Endothelial cell of umbilical vein (primary cell): Measurements from ENCODE around the gene RPH3AL. TPM values are rescaled to one million over a fixed set of nuclear protein-coding genes. Genes with fewer than 3 reads are reported as not detected.

Source experiments
- BruUV-seq: library from RNA; stranded (reverse); fragments of 400-500 nt; replicated peaks from 2 replicates; lab custom pipeline; 2021; lab: Mats Ljungman, UMichigan
- CTCF ChIA-PET: fragments of 300-600, 350-600 bp; sonication (Branson Sonifier 250); formaldehyde crosslinking; loops from one replicate; lab custom pipeline; 2021; ENCODE audit warnings: antibody characterized with exemption, inconsistent platforms; lab: Charles Lee
- POLR2A ChIA-PET: fragments of 300-600, 350-600 bp; sonication (Branson Sonifier 250); formaldehyde crosslinking; loops from one replicate; lab custom pipeline; 2021; ENCODE audit warnings: antibody characterized with exemption, inconsistent platforms; lab: Charles Lee
- DNase-seq: peaks from one replicate; pipeline ENCODE4 v3.0.0-alpha.2; 2011; ENCODE audit warnings: low read depth, low spot score
- FAIRE-seq: peaks from 2 replicates; lab custom pipeline; 2011; peaks lifted over from hg19 to GRCh38; lab: Jason Lieb, UNC
- H2AFZ ChIP-seq: 2 replicates; pipeline ENCODE4 v1.6.0; 2012; ENCODE audit warnings: low read depth, low read length, control low read depth, inconsistent platforms
- H3K27ac ChIP-seq: 2 replicates; pipeline ENCODE4 v1.5.1; 2011; ENCODE audit warnings: low read depth, mild to moderate bottlenecking, control low read depth, low read length, moderate library complexity; ENCODE audit not compliant: insufficient read depth
- H3K27me3 ChIP-seq, 2 experiments: 2 replicates each; pipeline versions ENCODE4 v1.6.0 to v1.6.1; 2011; ENCODE audit warnings: low read length in 2 of 2, mixed read lengths in 1 of 2; ENCODE audit not compliant: control insufficient read depth in 2 of 2, insufficient read depth in 2 of 2
- H3K36me3 ChIP-seq, 2 experiments: 2 replicates in 1 of 2; 3 replicates in 1 of 2; pipeline ENCODE4 v1.5.1; 2011; ENCODE audit warnings: low read length in 2 of 2, mild to moderate bottlenecking in 1 of 2, moderate library complexity in 1 of 2; ENCODE audit not compliant: control insufficient read depth in 2 of 2, insufficient read depth in 2 of 2; ENCODE audit errors: extremely low read depth in 1 of 2
- H3K4me1 ChIP-seq: 3 replicates; pipeline ENCODE4 v1.5.1; 2011; ENCODE audit warnings: mild to moderate bottlenecking, low read length; ENCODE audit not compliant: control insufficient read depth, insufficient read depth; ENCODE audit errors: extremely low read depth
- H3K4me2 ChIP-seq: 2 replicates; pipeline ENCODE4 v1.6.1; 2011; ENCODE audit warnings: low read length, control low read depth, mixed read lengths; ENCODE audit not compliant: insufficient read depth
- H3K4me3 ChIP-seq, 3 experiments: fragments of 200-600 bp in 1 of 3; sonication (generic), shearing (Covaris generic) in 1 of 3; replicated peaks in 1 of 3; 2 replicates each; pipeline ENCODE4 v1.5.1; 2011 to 2016; ENCODE audit warnings: control low read depth in 3 of 3, low read length in 3 of 3, mild to moderate bottlenecking in 2 of 3, inconsistent platforms in 1 of 3, low read depth in 1 of 3, moderate library complexity in 1 of 3; ENCODE audit not compliant: insufficient read depth in 1 of 3
- H3K79me2 ChIP-seq: 2 replicates; pipeline ENCODE4 v1.6.0; 2012; ENCODE audit warnings: low read length, inconsistent platforms; ENCODE audit not compliant: control insufficient read depth, insufficient read depth
- H3K9ac ChIP-seq: replicated peaks from 2 replicates; pipeline ENCODE3; 2011; ENCODE audit warnings: low read length, control low read depth; ENCODE audit not compliant: insufficient read depth; ENCODE audit errors: extremely low read depth
- H3K9me1 ChIP-seq: replicated peaks from 3 replicates; pipeline ENCODE4 v1.6.0; 2011; ENCODE audit warnings: mild to moderate bottlenecking, low read length; ENCODE audit not compliant: control insufficient read depth, insufficient read depth; ENCODE audit errors: extremely low read depth
- H3K9me3 ChIP-seq: replicated peaks from 2 replicates; pipeline ENCODE4 v1.5.1; 2012; ENCODE audit warnings: low read length, inconsistent platforms; ENCODE audit not compliant: control insufficient read depth, insufficient read depth
- H4K20me1 ChIP-seq: replicated peaks from 2 replicates; pipeline ENCODE3; 2011; ENCODE audit warnings: mild to moderate bottlenecking, low read length; ENCODE audit not compliant: control insufficient read depth, insufficient read depth; ENCODE audit errors: extremely low read depth
- CTCF ChIP-seq, 2 donors: IDR thresholded peaks; 1 replicate in 1 of 2; 2 replicates in 1 of 2; pipeline ENCODE4 v1.5.1; 2011; ENCODE audit warnings: low read length in 2 of 2, mild to moderate bottlenecking in 2 of 2, moderate library complexity in 2 of 2, control low read depth in 1 of 2, inconsistent platforms in 1 of 2, low read depth in 1 of 2; ENCODE audit not compliant: insufficient read depth in 1 of 2; ENCODE audit errors: extremely low read depth in 1 of 2
- EZH2 ChIP-seq: IDR thresholded peaks from 2 replicates; pipeline ENCODE4 v1.6.1; 2012; ENCODE audit warnings: borderline replicate concordance, low read depth, mild to moderate bottlenecking, moderate library complexity, low read length, inconsistent platforms; ENCODE audit not compliant: severe bottlenecking
- FOS ChIP-seq: IDR thresholded peaks from 2 replicates; pipeline ENCODE4 v1.6.1; 2011; ENCODE audit warnings: mild to moderate bottlenecking, low read length, moderate library complexity, borderline replicate concordance; ENCODE audit not compliant: insufficient read depth
- GATA2 ChIP-seq: IDR thresholded peaks from 2 replicates; pipeline ENCODE4 v1.7.0; 2011; ENCODE audit warnings: low read depth, mild to moderate bottlenecking, moderate library complexity, mixed read lengths, low read length; ENCODE audit not compliant: insufficient read length, insufficient read depth
- JUN ChIP-seq: IDR thresholded peaks from 2 replicates; pipeline ENCODE4 v1.6.1; 2011; ENCODE audit warnings: borderline replicate concordance, low read depth; ENCODE audit not compliant: insufficient read length, insufficient read depth
- MAX ChIP-seq: IDR thresholded peaks from 2 replicates; pipeline ENCODE4 v1.6.1; 2011; ENCODE audit not compliant: insufficient read depth, insufficient read length
- MYC ChIP-seq: IDR thresholded peaks from one replicate; pipeline ENCODE4 v1.6.1; 2011; ENCODE audit warnings: mild to moderate bottlenecking, low read depth, low read length
- POLR2A ChIP-seq: IDR thresholded peaks from 2 replicates; pipeline ENCODE4 v1.6.1; 2012; ENCODE audit warnings: low read depth, mild to moderate bottlenecking, control low read depth, low read length
- POLR2AphosphoS5 ChIP-seq: IDR thresholded peaks from 2 replicates; pipeline ENCODE4 v1.6.1; 2012; ENCODE audit warnings: low read depth, mild to moderate bottlenecking, control low read depth, low read length, moderate library complexity; ENCODE audit not compliant: insufficient read depth
- dilution Hi-C: fragments of 300-500 bp; cut with MboI; formaldehyde crosslinking; loops from one replicate; pipeline ENCODE4 v1.15.0; 2019; ENCODE audit warnings: low sequenced_read_pairs; ENCODE audit not compliant: extremely low pct_ligation_motif_present
- intact Hi-C: fragments of 100-400 bp; cut with micrococcal nuclease; formaldehyde crosslinking; loops from one replicate; pipeline ENCODE4 v1.10.0; 2022
- polyA plus RNA-seq, 4 experiments: library from polyadenylated mRNA; depleted of rRNA in 3 of 4; stranded (reverse) in 3 of 4; unstranded in 1 of 4; fragments of >200 nt; gene quantifications; 2 replicates each; pipeline versions ENCODE4 v1.2.1 to v1.2.3, GENCODE V29; 2011 to 2012; ENCODE audit warnings: missing spikeins in 1 of 4
- total RNA-seq: library from RNA; stranded (reverse); gene quantifications from 2 replicates; pipeline ENCODE4 v1.2.3, GENCODE V29; 2021

The RPH3AL gene
- total and polyA plus RNA-seq, 2 donors (not counting 3 experiments of a cell fraction or from before 2014, with no cell fraction given), result 4.1 to 7.0 TPM

- ChIA-PET POLR2A (no interaction called here), CTCF (interaction anchor here (1.0 kb wide), 1 partner anchor 139 kb away, joined by 3 read pairs; no protein-coding TSS in a partner anchor)
- Histone ChIP-seq H3K9me3 (no peaks in the 10 kb centered on the region), H2AFZ (no peak overlapping the region), H3K4me1 (no peaks in the 10 kb centered on the region), H3K36me3 (no peaks in the 10 kb centered on the region), H3K4me2 (no peak overlapping the region), H3K27me3 (no peaks in the 10 kb centered on the region), H3K9ac (no peak overlapping the region), H3K79me2 (no peaks in the 10 kb centered on the region), H3K4me3 (no peak overlapping the region), H3K9me1 (no peaks in the 10 kb centered on the region), H3K27ac (no peak overlapping the region), H4K20me1 (no peaks in the 10 kb centered on the region)
- dilution Hi-C loops, result no loop called here
- DNase-seq, result no peak
- no peak for TF ChIP-seq MAX
- TF ChIP-seq CTCF (IDR thresholded peaks at IDR 0.05; ENCODE audit: extremely low read depth in 1 of 2, insufficient read depth in 1 of 2, low read depth in 1 of 2, low read length in 2 of 2), result no peak
- no peak for TF ChIP-seq MYC
- TF ChIP-seq EZH2, result no peak
- no peak for TF ChIP-seq GATA2
- TF ChIP-seq POLR2A, result no peak
- TF ChIP-seq JUN, result no peak
- no peak for TF ChIP-seq POLR2AphosphoS5
- no peak for TF ChIP-seq FOS
- intact Hi-C loops, result no loop called here
- FAIRE-seq, result no peak
- no TSS peak for BruUV-seq
Observed at GRCh38 chr17:304461-304860, 48.1 kb downstream of the RPH3AL start.
